ENCODE results near the gene SERPINB12.

The SERPINB12 gene

GRCh38 chr18:63518178-63519012 is 23.8 kb upstream of the SERPINB12 start:
- TF ChIP-seq, protein P1, sequence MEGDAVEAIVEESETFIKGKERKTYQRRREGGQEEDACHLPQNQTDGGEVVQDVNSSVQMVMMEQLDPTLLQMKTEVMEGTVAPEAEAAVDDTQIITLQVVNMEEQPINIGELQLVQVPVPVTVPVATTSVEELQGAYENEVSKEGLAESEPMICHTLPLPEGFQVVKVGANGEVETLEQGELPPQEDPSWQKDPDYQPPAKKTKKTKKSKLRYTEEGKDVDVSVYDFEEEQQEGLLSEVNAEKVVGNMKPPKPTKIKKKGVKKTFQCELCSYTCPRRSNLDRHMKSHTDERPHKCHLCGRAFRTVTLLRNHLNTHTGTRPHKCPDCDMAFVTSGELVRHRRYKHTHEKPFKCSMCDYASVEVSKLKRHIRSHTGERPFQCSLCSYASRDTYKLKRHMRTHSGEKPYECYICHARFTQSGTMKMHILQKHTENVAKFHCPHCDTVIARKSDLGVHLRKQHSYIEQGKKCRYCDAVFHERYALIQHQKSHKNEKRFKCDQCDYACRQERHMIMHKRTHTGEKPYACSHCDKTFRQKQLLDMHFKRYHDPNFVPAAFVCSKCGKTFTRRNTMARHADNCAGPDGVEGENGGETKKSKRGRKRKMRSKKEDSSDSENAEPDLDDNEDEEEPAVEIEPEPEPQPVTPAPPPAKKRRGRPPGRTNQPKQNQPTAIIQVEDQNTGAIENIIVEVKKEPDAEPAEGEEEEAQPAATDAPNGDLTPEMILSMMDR (IDR thresholded peaks at IDR 0.05; ENCODE audit: insufficient read depth, low read length, missing control alignments): peak; percentile 59
- H3K4me3 ChIP-seq (ENCODE audit: low read depth, low read length): no peak overlapping the region
- DNase-seq (ENCODE audit: low read depth, low spot score): peak; percentile 36
- ChIA-PET POLR2A (interaction anchor here (0.6 to 0.7 kb wide), 3 partner anchors 23 to 326 kb away, joined by 3 read pairs; no protein-coding TSS in a partner anchor), CTCF (interaction anchor here (0.6 to 18.1 kb wide), 57 partner anchors 9 to 502 kb away, joined by 3 to 724 read pairs (median 5); partner anchors contain the start of genes SERPINB12 and SERPINB13)

DNA sequence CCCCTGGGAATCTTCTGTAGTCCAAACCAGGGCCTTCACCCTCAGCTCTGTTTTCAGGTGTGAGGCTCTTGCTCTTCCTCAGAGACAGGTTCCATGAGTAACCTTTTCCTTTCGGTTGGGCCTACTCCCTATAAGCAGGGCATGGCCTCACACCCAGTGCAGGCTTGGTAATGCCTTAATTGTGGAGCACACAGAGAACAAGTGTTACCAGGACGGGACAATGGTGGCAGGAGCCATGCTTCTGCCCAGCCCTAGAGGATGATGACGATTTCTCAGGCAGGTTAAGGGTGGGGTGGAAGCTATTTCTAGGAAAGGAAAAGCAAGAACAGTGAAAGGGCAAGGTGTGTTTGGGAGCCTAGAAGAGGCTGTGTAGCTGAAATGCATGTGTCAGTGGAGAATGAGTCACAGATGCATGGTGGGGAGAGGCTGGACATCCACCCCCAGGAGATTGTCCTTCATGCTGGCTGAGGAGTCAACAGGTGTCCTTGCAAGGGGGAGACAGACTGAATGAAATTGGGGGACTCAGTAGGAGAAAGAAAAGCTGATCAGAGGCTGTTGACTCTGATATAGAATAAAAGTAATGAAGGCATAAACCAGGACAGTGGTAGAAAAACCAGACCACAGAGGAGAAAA is 22.0 kb upstream of the SERPINB12 start:
- H3K4me3 ChIP-seq (ENCODE audit: low read depth, low read length): no peak overlapping the region
- DNase-seq (ENCODE audit: low read depth, low spot score): no peak
- ChIA-PET CTCF (interaction anchor here (1.0 to 18.1 kb wide), 11 partner anchors 8 to 323 kb away, joined by 3 to 724 read pairs (median 41); partner anchors contain the start of genes SERPINB12 and SERPINB13), POLR2A (no interaction called here)
- TF ChIP-seq, protein P1 (IDR thresholded peaks at IDR 0.05; ENCODE audit: insufficient read depth, low read length, missing control alignments): no peak

GRCh38 chr18:63523660-63524059 is 18.5 kb upstream of the SERPINB12 start:
- no peak overlapping the region for H3K4me3 ChIP-seq (ENCODE audit: low read depth, low read length)
- no peak for DNase-seq (ENCODE audit: low read depth, low spot score)
- POLR2A ChIA-PET: no interaction called here
- TF ChIP-seq, protein P1 (IDR thresholded peaks at IDR 0.05; ENCODE audit: insufficient read depth, low read length, missing control alignments): peak; percentile 25
- CTCF ChIA-PET: interaction anchor here (1.0 to 7.1 kb wide), 5 partner anchors 15 to 321 kb away, joined by 3 to 98 read pairs (median 5); no protein-coding TSS in a partner anchor

DNA sequence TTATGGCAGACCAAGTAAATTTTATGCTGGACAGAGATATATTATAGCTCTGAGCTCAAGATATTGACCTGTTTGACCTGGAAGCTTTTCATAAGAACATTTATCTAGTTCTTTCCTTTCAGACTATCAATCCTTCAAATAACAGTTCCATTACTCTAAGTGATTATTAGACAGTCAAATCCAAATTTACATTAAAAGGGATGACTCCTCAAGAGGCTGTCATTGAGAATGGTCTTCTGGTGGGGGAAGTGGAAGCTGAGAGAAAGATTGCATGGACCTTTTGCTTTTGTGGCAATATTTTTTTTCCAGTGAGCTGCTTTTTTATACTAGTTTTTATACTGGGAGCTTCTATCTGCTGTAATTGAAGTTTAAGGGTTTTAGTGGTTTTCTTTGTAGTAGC is 14.9 kb upstream of the SERPINB12 start:
- TF ChIP-seq, protein P1 (IDR thresholded peaks at IDR 0.05; ENCODE audit: insufficient read depth, low read length, missing control alignments): no peak
- ChIA-PET CTCF (interaction anchor here (1.0 to 7.1 kb wide), 6 partner anchors 10 to 324 kb away, joined by 3 to 98 read pairs (median 34); no protein-coding TSS in a partner anchor), POLR2A (no interaction called here)
- H3K4me3 ChIP-seq (ENCODE audit: low read depth, low read length): no peak overlapping the region
- no peak for DNase-seq (ENCODE audit: low read depth, low spot score)

- CTCF ChIA-PET: interaction anchor here (1.0 to 6.0 kb wide), 4 partner anchors 11 to 51 kb away, joined by 3 to 63 read pairs (median 33); no protein-coding TSS in a partner anchor
- H3K4me3 ChIP-seq (ENCODE audit: low read depth, low read length): no peak overlapping the region
- DNase-seq (ENCODE audit: low read depth, low spot score): no peak
- TF ChIP-seq, protein P1 (IDR thresholded peaks at IDR 0.05; ENCODE audit: insufficient read depth, low read length, missing control alignments): no peak
- POLR2A ChIA-PET: no interaction called here
These were observed 13.2 kb upstream of the SERPINB12 start for GRCh38 chr18:63528863-63529492.
